SK-N-MC (cell line): Measurements from ENCODE around the gene ANO3.
"Not testable (repeated sequence)": the region's sequence is repeated elsewhere in the genome, so short reads cannot be mapped to it uniquely, and the experiment has no call there.

ENCODE experiments used
- DNase-seq: peaks from one replicate; pipeline ENCODE4 v3.0.0-alpha.2; 2011; ENCODE audit warnings: low read depth, low spot score
- H3K27ac ChIP-seq: fragments of 200-600 bp; sonication (generic); 2 replicates; pipeline ENCODE4 v1.5.1; 2016; ENCODE audit warnings: mixed run types
- H3K36me3 ChIP-seq: fragments of 200-600 bp; sonication (generic); 2 replicates; pipeline ENCODE4 v1.6.1; 2017; ENCODE audit warnings: antibody characterized with exemption, low read length, mixed read lengths; ENCODE audit not compliant: insufficient read depth
- H3K4me3 ChIP-seq: fragments of 200-600 bp; sonication (generic); 2 replicates; pipeline ENCODE4 v1.5.1; 2016
- H3K9ac ChIP-seq: fragments of 200-600 bp; sonication (generic); 2 replicates; pipeline ENCODE4 v1.8.0; 2017; ENCODE audit warnings: mixed run types, mixed read lengths; ENCODE audit not compliant: insufficient read length
- H3K9me3 ChIP-seq: fragments of 200-600 bp; sonication (generic); 2 replicates; pipeline ENCODE4 v1.6.1; 2017; ENCODE audit warnings: low read depth, mild to moderate bottlenecking, antibody characterized with exemption, low read length, moderate library complexity, mixed read lengths
- EZH2 ChIP-seq: fragments of 200-600 bp; sonication (generic); IDR thresholded peaks from one replicate; pipeline ENCODE4 v1.6.1; 2017; ENCODE audit warnings: antibody characterized with exemption
- FOXP2 ChIP-seq: optimal IDR thresholded peaks from 2 replicates; pipeline ENCODE3; 2011; ENCODE audit warnings: mild to moderate bottlenecking, moderate library complexity; ENCODE audit not compliant: insufficient read depth; ENCODE audit errors: extremely low read length, control extremely low read depth
- POLR2AphosphoS5 ChIP-seq: IDR thresholded peaks from 2 replicates; pipeline ENCODE4 v1.6.1; 2012; ENCODE audit warnings: mild to moderate bottlenecking, low read depth, low read length, borderline replicate concordance

ANO3 gene

DNA sequence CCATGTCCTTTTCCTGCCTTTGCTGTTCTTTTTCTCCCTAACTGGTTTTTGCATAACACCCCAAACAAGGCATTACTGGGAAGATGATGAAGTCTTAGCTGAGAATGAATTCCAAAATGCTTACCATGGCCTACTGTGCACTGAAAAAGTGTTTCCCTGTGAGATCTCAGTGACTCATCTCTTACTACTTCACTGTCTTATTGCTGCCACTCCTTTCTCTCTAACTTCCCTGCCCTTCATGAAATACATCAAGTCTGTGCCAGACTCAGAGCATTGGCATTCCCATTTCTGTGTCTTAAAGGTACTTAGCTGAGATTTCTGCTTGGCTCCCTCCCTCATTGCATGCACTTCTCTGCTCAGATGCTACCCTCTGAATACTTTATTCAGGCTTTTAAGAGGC is 289.2 kb downstream of the ANO3 start:
- no peak overlapping the region for H3K4me3 ChIP-seq
- no peaks in the 10 kb centered on the region for H3K36me3 ChIP-seq
- TF ChIP-seq FOXP2 (no peak), POLR2AphosphoS5 (no peak), EZH2 (no peak)
- no peak for DNase-seq
- H3K9ac ChIP-seq: no peak overlapping the region
- H3K9me3 ChIP-seq: no peaks in the 10 kb centered on the region
- H3K27ac ChIP-seq: no peak overlapping the region

DNA sequence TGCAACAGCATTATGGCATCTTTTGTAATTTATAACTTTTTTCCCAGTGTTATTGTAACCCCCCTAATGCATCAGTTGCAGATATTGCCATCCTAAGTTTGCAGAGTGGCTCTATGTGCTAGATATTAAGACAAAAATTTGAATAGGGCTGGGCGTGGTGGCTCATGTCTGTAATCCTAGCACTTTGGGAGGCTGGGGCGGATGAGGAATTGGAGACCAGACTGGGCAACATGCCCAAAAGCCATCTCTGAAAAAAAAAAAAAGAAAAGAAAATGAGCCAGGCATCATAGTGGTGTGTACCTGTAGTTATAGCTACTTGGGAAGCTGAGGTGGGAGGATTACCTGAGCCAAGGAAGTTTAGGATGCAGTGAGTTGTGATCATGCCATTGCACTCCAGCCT is 290.3 kb downstream of the ANO3 start:
- TF ChIP-seq FOXP2 (no peak), EZH2 (no peak), POLR2AphosphoS5 (no peak)
- H3K9ac ChIP-seq: no peak overlapping the region
- H3K4me3 ChIP-seq: no peak overlapping the region
- no peak for DNase-seq
- H3K27ac ChIP-seq: no peak overlapping the region
- H3K9me3 ChIP-seq: no peaks in the 10 kb centered on the region
- no peaks in the 10 kb centered on the region for H3K36me3 ChIP-seq

DNA sequence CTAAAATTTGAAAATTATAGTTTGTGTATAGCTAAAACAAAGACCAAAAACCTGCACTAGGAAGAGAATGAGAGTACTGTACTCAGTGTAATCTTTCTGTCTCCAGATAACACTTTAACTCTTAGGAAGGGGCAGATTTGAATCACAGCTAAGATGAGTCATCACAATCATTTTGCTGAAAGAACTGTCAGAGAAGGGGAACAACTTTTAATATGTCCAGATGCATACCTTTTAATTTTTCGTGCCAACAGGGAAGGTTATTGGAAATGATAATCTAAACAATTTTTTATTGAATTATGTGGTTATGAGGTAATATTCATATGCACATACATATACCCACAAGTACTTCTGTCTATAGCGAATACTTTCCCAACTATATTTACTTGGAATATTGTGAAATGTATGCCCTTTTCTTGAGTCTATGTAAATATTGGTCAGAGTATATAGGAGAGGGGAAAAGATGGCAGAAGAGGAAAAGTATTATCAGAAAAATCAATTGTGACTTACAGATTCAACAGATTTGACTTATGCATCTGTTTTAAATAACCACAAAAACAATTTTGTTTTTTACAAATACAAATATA is 291.2 kb downstream of the ANO3 start:
- DNase-seq: no peak
- Histone ChIP-seq H3K36me3 (no peaks in the 10 kb centered on the region), H3K4me3 (no peak overlapping the region), H3K9me3 (no peaks in the 10 kb centered on the region), H3K9ac (no peak overlapping the region), H3K27ac (no peak overlapping the region)
- no peak for TF ChIP-seq EZH2
- no peak for TF ChIP-seq POLR2AphosphoS5
- TF ChIP-seq FOXP2: no peak

DNA sequence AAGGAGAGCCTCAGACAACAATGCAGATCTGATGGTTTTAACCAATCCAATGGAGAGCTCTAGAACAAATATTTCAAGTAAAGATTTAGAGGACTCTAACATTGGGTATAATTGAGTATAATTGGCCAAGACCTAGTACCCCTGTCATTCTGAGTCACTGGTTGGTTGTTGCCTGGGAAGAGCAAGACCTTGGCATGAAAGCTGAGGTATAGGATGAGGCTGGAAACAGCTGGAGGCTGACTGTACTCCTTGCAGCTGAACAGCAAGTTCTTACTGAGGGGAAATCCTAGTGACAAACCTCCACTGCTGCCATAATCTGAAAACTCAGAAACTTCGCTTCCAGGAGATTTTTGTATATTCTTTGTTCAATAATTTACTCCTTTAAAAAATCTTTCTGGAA is 294.4 kb downstream of the ANO3 start:
- H3K27ac ChIP-seq: no peak overlapping the region
- H3K9me3 ChIP-seq: no peaks in the 10 kb centered on the region
- DNase-seq: no peak
- H3K9ac ChIP-seq: no peak overlapping the region
- TF ChIP-seq EZH2 (no peak), POLR2AphosphoS5 (no peak), FOXP2 (no peak)
- no peaks in the 10 kb centered on the region for H3K36me3 ChIP-seq
- H3K4me3 ChIP-seq: no peak overlapping the region

DNA sequence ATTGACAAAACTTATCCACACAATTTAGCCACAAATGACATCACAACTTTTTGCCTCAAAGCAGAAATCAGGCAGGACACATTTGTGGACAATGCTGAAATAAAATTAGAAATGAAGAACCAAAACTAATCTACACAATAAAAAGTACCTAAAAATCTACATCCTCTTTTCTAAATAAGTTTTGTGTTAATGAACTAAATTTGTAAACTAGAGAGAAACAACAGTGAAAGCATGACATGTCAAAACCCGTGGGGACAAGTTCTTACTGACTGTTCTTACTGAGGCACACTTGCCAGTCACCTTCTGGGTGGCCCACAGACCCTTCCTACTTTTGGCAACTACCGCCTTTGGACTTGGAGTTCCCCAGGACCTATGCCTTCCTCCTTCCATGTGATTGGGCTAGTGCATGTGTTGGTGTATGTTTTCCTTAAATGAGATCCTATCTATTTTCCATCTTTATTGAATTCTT is 300.8 kb downstream of the ANO3 start:
- no peaks in the 10 kb centered on the region for H3K9me3 ChIP-seq
- H3K36me3 ChIP-seq: no peaks in the 10 kb centered on the region
- H3K27ac ChIP-seq: no peak overlapping the region
- no peak overlapping the region for H3K9ac ChIP-seq
- DNase-seq: no peak
- no peak overlapping the region for H3K4me3 ChIP-seq
- no peak for TF ChIP-seq FOXP2
- TF ChIP-seq EZH2: no peak
- TF ChIP-seq POLR2AphosphoS5: no peak

DNA sequence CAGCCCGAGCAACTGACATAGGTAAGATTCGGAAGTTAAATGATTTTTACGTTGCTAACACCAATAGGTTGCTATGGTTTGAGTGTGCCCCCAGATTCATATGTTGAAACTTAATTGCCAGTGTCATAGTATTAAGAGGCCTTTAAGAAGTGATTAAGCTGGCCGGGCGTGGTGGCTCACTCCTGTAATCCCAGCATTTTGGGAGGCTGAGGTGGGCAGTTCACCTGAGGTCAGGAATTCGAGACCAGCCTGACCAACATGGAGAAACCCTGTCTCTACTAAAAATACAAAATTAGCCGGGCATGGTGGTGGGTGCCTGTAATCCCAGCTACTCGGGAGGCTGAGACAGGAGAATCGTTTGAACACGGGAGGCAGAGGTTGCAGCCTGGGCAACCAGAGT is 311.4 kb downstream of the ANO3 start:
- DNase-seq, H3K9ac ChIP-seq, H3K4me3 ChIP-seq, H3K9me3 ChIP-seq, H3K36me3 ChIP-seq, H3K27ac ChIP-seq: not testable (repeated sequence)

DNA sequence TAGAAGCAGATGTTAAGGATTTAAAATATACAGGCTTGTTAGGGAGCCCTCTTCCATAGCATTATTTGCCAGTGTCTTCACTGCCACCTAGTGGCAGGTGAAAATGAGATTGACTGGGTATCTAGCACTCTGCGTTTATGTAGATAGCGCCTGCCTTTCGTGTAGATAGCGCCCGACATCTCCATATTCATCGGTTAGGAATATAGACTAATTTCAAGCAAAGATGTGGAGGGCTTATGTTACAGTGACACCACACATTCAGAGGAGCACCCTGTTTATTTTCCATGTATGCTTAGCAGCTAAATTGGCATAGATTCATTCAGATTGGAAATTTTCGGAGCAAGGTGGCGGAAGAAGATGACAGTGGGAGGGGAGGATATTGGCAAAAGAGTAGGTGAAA is 318.0 kb downstream of the ANO3 start:
- Histone ChIP-seq H3K27ac (no peak overlapping the region), H3K9ac (no peak overlapping the region), H3K4me3 (no peak overlapping the region), H3K36me3 (no peaks in the 10 kb centered on the region), H3K9me3 (no peaks in the 10 kb centered on the region)
- no peak for TF ChIP-seq FOXP2
- TF ChIP-seq EZH2: no peak
- no peak for TF ChIP-seq POLR2AphosphoS5
- DNase-seq: peak; percentile 35

DNA sequence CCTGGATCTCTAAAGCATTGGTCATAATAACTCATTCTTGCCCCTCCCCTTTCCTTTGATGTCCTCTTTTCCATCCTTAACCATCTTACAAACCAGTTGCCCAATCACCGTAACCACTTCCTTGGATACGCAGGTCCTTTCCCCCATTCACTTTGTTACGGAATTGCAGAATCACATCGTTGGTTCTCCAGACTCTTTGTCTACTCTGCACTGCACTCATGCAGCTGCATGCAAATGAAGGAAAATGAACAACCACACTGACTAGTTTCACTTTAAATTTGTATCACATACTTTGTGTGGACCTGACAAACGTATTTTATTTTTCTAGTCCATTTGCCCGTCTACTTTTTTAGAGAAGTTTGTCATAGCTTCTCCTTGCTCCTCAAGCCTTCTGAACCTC is 320.0 kb downstream of the ANO3 start:
- no peak for TF ChIP-seq EZH2
- no peak for TF ChIP-seq FOXP2
- no peak for TF ChIP-seq POLR2AphosphoS5
- no peak overlapping the region for H3K27ac ChIP-seq
- no peak for DNase-seq
- H3K36me3 ChIP-seq: no peaks in the 10 kb centered on the region
- H3K9ac ChIP-seq: no peak overlapping the region
- no peak overlapping the region for H3K4me3 ChIP-seq
- H3K9me3 ChIP-seq: no peaks in the 10 kb centered on the region

DNA sequence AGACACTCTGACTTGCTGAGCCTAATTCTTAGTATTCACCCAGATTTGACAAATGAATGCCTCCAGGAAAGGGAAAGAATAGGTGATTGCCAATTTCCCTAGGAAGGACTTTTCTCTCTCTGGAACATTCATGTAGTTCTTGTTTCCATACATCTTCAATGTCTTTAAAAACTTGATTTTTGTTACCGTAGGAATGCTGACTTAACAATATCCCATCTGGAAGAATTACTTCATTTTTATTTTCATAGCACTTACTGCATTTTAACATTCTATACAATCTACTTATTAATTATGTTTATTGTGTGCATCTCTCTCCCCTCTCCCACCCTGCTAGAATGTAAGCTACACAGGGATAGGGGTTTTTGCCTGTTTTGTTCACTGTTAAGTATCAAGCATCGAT is 323.4 kb downstream of the ANO3 start:
- H3K36me3 ChIP-seq: no peaks in the 10 kb centered on the region
- H3K9ac ChIP-seq: no peak overlapping the region
- TF ChIP-seq POLR2AphosphoS5 (no peak), FOXP2 (no peak), EZH2 (no peak)
- H3K27ac ChIP-seq: no peak overlapping the region
- DNase-seq: no peak
- H3K9me3 ChIP-seq: no peaks in the 10 kb centered on the region
- H3K4me3 ChIP-seq: no peak overlapping the region

DNA sequence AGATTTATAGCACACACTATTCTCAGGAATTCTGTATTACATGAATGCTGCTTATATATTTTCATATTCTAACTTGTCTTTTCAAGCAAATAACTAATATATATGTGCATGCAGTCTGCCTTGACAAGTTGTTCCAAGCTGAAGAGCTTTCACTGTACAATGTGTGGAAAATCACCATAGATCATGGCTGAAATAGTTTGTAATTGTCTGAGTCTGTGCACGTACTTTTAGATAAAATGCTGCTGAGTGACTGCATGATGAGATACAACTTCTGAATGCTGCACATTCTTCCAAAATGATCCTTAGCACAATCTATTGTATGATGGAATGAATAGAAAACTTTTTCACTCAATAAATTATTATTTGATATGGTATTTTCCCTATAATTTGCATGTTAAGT is 331.0 kb downstream of the ANO3 start:
- no peak overlapping the region for H3K9ac ChIP-seq
- TF ChIP-seq FOXP2 (no peak), EZH2 (no peak), POLR2AphosphoS5 (no peak)
- no peak overlapping the region for H3K4me3 ChIP-seq
- no peaks in the 10 kb centered on the region for H3K36me3 ChIP-seq
- DNase-seq: no peak
- H3K9me3 ChIP-seq: no peaks in the 10 kb centered on the region
- H3K27ac ChIP-seq: no peak overlapping the region
